DMS79 (cell line): Measurements from ENCODE around the gene PPIC.
"Not testable (repeated sequence)": the region's sequence is repeated elsewhere in the genome, so short reads cannot be mapped to it uniquely, and the experiment has no call there.

Experiments
- DNase-seq: peaks from one replicate; lab custom pipeline; 2025; lab: John Stamatoyannopoulos, UW

The PPIC gene

DNA sequence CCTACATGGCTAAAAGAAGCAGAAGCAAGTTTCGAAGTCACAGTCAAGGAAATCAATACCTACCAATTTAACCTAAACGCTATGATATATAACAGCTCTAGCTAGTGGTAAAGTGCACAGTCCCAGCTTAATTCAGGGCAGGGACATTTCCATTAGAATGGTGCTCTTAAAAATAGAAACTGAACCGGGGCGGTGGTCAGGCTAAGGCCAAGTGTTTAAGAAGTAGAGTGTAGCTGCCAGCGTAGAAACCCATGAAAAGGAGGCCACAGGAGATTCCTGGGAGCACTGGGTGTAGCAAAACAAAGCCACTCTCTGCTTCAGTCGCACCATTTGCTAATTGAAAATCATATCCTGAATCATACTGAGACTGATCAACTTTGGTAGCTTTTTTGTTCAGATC is 28.8 kb downstream of the PPIC start:
- DNase-seq = no peak

DNA sequence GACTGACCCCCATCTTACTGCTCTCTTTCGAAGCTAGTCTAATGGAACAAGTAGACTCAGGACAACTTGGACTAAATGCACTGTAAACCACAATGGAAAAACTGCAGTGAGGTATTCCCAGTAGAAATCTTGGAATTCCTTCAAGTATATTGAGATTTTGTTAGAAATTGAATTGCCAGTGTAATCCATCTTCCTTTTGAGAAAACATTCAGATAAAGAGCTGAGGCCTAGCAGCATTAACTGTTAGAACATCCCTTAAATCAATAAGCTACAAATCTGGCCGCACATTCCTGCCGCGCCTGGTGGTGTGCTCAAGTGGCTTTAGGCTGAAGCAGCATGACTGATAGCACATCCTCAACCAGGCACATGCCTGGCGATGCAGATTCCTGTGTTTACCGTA is 29.3 kb downstream of the PPIC start:
- no peak for DNase-seq

DNA sequence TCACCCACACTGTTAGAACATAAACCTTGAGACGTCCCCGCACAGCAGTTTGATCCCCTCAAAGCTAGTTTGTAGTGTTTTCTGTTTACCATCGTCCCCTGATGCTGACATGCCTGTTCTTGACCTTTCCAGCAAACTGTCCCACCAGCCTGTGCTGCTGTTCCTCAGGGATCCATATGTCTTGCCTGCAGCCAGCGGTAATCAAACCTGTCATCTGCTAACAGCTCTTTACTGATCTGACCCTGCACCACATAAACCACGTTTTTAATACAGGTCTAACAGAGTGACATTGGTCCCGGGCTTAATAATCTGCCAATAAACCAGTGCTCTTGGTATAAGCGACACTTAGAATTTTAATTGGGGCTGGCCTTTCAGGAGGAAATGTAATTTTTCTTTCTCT is 34.7 kb downstream of the PPIC start:
- no peak for DNase-seq

DNA sequence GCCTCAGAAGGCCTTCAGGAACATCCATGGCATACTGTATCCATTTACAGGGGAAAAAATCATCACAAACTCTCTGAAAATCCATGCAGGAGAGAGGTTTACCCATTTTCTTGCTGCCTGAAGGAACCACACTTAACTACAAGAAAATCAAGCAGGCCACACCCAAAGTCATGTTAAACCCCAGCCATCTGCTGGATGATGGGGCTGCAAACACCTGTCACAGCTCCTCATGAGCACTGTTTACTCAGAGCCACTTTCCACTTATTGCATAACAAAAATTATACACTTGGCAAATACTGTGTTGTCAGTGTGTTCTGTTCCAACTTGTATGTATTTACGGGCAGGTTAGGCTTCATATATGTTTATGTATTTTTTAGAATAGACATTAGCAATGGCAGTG is 35.8 kb downstream of the PPIC start:
- no peak for DNase-seq

DNA sequence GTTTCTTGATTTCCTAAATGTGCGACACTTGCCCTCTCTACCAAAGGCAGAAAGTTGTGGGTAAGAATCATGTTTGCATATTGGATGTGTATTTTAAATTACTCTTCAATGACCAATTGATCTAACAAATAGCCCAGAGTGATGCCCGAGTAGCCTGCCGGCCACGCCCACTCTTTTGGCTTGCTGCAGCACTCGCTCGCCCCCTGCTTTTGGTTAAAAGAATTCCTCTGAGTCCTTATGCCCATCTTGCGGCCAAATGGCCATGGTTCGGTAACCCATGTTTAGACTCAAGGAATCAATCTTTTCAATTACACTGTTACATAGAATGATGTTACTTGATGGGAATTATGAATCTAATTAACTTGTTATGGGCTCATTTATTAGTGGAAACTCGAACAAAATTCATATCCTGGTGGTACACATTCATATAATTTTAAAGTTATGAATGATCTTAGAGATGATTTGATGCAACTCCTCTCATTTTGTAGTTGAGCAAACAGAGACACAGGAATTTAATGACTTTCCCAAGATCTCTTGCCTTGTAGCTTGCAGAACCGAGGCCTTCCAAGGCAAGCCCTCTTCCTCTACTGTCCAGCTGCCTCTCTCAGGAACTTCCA is 36.5 kb downstream of the PPIC start:
- no peak for DNase-seq

DNA sequence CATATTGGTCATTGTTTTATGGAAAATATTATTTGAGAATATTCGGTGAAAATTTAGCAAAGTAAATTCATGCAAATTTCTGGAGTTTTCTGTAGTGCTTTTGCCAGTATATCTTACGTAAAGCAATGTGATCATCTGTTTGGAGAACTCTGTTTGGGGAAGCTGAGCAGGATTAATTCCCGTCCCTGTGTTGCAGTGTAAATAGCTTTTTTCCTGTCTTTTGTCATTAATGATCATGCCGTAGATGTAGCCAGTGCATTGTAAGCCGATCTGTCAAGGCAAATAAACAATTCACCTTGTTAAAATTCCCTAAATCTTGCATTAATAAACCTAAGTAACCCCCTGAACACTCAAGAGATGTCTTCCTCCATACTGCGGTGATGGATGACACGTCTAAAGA is 39.2 kb downstream of the PPIC start:
- DNase-seq = no peak

DNA sequence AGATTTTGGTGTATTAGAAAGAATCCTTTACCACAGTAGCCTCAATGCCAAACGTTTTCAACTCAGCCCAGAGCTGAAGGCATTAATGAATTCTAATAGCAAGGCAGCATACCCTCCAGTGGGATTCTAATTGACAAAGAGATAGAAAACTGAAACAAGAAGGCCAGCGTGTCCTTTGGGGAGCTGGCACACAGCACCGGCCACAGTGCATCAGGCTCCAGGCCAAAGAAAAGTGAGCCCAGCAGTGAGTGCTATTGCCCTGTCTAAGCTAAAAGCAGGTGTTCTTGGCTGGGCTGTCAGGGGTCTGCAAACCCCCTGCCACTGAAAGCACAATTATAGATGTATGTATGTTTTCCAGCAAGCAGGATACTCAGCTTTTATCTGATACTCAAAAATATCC is 40.4 kb downstream of the PPIC start:
- DNase-seq = no peak

DNA sequence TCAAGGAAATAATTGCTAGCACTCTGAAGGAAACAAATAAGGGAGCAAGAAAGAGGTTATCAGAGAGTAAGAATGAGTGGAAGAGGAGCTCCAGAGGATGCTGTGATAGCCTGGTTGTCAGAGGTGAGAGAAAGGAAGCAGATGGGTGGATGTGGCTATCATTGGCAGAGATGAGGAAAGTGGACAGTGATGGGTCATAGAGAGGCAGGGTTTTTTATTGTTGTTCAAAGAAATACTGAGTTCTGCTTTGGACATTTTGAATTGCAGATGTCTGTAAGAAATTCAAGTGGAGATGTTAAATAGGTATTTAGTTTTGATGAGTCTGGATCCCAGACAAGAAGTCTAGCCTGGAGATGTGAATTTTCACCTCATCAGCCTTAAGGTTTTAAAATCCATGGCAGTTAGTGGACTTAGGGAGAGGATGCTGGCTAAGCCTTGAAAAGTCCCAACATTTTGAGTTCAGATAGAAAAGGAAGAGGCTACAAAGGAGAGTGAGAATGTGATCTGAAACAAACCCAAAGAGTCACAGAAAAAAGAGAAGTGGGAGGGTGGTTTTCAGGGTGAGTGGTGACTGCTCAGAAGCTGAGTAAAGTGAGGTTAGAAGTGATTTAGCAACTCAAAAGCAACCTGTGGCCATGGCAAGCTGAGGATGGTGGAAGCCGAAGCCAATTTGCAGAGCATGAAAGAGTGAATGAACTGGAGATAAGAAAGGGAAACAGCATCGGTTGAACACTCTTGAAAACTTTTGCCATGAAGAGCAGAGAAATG is 50.4 kb downstream of the PPIC start:
- no peak for DNase-seq

DNA sequence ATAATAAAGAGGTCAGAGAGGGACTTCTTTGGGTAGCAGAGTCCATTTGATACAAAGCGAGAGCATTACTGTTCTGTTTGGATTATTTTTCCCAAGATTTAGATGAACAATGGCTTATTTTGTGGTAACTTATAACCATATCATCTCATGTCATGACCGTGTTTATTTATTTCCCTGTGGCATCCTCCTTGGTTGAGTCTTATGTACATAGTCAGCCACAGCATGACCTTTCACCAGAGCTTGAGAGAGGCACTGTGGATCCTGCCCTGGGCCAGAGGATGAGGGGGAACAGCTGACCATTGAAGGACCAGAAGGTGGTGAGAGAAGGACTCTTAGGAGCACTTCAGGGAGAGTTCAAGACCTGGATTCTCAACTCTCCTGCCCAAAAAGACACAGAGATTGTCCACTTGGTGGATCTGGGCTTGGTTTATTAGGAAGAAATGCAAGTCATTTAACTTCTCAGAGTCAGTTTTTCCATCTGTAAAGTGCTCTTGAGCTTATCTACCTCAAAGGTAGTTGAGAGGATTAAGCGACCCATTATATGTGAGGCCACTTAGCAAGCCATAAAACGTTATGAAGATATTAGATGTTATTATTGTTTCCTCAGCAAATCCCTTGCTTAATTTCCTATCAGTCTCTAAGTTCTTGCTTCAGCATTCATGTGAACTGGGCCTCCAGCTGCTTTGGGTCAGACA is 51.4 kb downstream of the PPIC start:
- no peak for DNase-seq

DNA sequence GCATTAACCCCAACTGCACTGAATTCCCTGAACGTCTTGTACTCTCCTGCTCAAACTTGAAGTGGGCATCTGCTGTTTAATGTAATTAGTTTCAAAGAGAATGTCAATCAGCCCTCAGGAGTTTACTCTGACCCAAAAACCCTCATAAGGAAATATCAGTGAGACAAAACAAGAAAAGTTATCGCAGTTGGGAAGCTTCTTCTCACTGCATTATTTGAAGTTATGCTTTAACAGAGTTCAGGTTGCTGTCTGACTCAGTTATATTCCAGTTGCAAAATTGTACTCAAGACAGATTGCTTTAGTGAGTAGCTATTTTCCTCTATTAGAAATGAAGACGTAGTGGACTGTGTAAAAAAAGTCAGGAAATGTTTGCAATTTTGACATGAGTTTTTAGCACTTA is 52.1 kb downstream of the PPIC start:
- DNase-seq = no peak

DNA sequence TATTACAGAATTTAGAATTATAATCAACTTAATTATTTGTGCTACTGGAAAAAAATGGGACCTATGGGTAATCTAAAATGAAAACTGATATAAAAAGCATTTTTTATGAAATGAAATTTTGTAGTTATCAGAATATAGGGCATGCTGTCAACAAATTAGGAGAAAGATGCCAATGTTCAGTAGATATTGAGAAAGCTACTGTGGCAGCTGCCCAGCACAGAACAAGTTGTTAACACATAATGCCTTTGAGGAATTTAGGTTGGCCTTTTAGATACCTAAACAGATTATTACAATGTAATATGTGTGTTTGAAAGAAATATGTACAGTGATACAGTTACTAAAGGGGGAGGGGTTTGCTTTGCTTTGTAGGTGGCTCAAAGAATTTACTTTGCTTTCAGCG is 54.1 kb downstream of the PPIC start:
- no peak for DNase-seq

DNA sequence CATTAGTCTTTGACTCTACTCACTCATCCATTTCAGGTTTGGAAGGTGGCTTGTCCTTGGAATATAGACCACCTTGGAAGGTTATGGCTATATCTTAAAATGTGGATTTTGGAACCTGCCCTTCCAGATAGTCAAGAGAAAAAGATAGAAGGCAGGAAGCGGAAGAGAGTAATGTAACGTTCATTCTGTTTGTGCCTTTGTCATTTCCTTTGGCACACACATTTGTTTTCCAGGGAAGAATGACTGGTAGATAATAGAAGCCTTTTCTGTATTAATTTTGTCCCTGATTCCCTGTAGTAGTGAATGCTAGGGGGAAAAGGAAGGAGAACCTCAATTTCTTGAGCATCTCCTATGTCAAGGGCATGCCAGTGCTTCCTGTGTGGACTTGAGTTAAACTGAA is 54.7 kb downstream of the PPIC start:
- no peak for DNase-seq

DNA sequence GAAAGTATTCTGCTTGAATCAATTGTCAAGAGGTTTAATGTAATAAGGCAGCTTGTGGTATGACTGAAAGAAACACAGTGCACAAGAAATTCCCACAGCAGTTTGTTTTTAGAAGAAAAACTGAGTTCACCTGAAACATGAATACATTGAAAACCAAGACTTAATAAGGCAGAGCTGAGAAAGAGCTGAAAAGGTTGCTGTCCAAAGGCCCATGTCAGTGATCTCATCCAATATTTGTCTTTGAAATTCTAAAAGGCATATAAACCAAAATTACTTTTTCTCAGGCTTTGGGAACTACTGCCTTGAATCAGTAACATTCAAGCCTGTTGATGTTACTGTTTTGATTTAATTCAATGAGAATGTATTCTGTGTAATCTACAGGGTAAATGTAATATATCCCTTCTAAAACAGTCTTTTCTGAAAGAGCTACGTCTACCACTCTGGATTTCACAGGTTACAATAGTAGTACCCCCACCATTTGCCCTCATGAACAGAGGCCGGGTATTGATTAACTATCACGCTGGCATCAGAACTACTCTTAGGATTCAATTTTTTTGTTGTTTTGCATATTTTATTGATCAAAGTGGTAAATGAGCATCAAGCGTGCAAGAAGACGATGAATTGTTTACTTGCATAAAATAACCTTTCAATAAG is 57.8 kb downstream of the PPIC start:
- DNase-seq = no peak

DNA sequence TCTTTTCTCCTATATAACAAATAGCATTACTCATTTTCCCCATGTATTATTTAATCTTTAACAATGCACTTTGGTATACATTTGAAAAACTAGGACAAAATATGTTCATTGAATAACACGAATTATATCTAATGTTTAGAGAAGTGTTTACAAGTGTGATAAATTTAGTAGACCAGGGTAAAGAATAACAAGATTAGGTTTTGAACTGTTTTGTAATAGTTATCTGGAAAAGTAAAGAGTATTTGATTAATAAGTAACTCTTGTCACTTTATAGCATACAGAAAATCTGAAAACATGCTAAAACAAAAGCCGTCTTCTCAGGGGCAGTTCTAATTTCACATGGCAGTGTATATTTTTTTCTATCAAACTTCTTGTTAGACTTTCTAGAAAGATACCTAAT is 58.5 kb downstream of the PPIC start:
- DNase-seq = no peak

DNA sequence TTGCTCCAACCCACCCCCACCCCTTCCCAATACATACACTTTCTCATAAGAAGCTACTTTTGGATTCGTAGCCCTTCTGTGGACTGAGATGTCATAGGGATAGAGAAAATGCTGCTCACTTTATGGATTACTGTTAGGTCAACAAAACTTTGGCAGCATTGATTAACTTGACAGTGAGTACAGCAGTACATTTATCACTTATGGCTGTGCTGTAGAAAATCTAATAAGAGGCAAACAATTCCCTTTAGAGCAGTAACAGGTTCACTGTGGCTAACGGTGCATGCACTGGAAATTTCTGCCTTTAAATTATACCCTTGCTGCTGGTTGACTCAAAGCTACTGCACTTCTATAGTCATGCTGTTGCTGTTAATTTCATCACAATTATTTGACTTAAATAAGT is 59.2 kb downstream of the PPIC start:
- no peak for DNase-seq

DNA sequence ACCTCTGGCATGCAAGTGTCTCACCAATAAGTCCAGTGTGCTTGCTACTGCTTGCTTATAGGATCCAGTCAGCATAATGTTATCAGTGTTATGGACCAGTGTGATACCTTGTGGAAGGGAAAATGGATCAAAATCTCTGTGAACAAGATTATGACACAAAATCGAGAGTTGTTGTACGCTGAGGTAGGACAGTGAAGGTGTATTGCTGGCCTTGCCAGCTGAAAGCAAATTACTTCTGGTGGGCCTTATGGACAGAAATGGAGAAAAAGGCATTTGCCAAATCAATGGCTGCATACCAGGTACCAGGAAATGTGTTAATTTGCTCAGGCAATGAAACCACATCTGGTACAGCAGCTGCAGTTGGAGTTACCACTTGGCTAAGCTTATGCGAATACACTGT is 62.3 kb downstream of the PPIC start:
- not testable (repeated sequence) for DNase-seq

DNA sequence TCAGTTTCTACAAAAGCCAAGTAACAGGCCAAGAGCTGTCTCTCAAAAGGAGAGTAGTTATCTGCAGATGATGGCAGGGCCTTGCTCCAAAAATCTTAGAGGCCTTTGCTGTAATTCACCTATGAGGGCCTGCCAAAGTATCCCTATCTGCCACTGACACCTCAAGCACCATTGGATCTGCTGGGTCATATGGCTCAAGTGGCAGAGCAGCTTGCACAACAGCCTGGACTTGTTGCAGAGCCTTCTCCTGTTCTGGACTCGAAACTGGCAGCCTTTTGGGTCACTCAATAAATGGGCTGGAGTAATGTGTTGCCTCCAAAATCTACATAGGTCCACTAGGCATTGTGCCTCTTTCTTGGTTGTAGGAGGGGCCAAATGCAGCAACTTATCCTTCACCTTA is 62.8 kb downstream of the PPIC start:
- not testable (repeated sequence) for DNase-seq
